ENCODE results near the gene GNB2. TPM values are rescaled to one million over a fixed set of nuclear protein-coding genes. Genes with fewer than 3 reads are reported as not detected.

Gene GNB2
- 171 and 174 TPM in 2 replicates for total RNA-seq (2021)
- long read RNA-seq, transcript GNB2-201 (10 exons, 1,878 nt) = major isoform, 17 of 71 reads
- long read RNA-seq, transcript GNB2-202 (9 exons, 1,524 nt) = minor isoform, 11 of 71 reads
- long read RNA-seq, partial matches to known transcripts = 14 of 71 reads
- long read RNA-seq, other reads (novel, unspliced or antisense) = 28 of 71 reads

DNA sequence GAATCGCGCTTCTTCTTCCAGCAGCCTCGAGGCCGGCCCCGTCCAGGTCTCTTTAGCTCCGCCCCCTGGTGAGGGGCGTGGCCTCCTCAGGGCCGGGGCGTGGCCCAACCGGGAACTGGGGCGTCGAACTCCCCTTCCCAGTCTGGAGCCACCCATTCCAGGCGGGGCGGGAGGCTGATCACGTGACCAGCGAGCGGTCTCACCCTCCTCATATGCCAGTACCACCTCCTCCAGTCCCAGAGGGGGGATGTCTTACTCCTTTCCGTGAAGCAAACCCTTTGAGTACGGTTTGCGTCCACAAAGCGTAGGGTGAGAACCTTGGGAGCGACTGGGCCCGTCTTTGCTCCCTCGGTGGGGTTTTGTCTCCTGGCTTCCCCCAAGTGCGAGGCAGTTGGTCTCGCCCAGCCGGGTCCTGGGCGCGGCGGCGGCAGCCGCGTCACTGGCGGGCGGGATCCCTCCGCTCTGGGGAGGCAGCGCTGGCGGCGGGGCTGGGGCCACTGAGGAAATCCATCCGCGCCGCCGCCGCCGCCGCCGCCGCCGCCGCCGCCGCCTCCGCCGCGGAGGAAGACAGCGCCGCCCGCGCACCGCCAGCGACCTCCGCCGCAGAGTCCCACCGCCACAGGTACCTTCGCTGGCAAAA lies at the start of gene GNB2:
Gene GNB2, plus strand, starts transcription at position 439 of the 640 bp plus-strand sequence. CDS start 2,526 bp downstream, outside the sequence.
- DNase-seq = peak; percentile 99
- peak within 1 kb of the TSS; percentile 75 for H3K4me2 ChIP-seq (ENCODE audit: insufficient read depth, insufficient read length, low read length)
- H4K8ac ChIP-seq (replicated peaks; ENCODE audit: insufficient read length, low read depth, low read length) = no peak within 1 kb of the TSS
- H3K27me3 Mint-ChIP-seq (ENCODE audit: low read depth) = peaks cover 36% of the 10 kb centered on the region
- no peak within 1 kb of the TSS for H3K4ac ChIP-seq (ENCODE audit: low read depth, low read length)
- H2BK20ac ChIP-seq (ENCODE audit: low read depth, low read length, poor library complexity, severe bottlenecking) = no peak within 1 kb of the TSS
- peak within 1 kb of the TSS; percentile 86 for H3K27ac ChIP-seq (ENCODE audit: insufficient read length, low read depth, low read length)
- H3K27ac Mint-ChIP-seq = peak within 1 kb of the TSS; percentile 98 to 100 (median 99)
- H3K4me3 Mint-ChIP-seq = peak within 1 kb of the TSS; percentile 83 to 92
- peaks cover 4 to 7% of the 10 kb centered on the region in 2 experiments; a peak in 3 of 4 replicates for H3K4me1 Mint-ChIP-seq
- H3K4me1 ChIP-seq (ENCODE audit: insufficient read depth, low read length) = no peaks in the 10 kb centered on the region
- peak within 1 kb of the TSS; percentile 30 for H2BK5ac ChIP-seq (ENCODE audit: insufficient read length, low read length)
- H4K20me1 ChIP-seq (ENCODE audit: control insufficient read depth, insufficient read depth, insufficient read length) = no peaks in the 10 kb centered on the region
- H3K23me2 ChIP-seq (ENCODE audit: insufficient read length, low read depth, low read length, poor library complexity, severe bottlenecking) = peaks cover 20% of the 10 kb centered on the region
- peak within 1 kb of the TSS; percentile 78 for H3K9ac ChIP-seq (ENCODE audit: extremely low read depth, insufficient read length, low read length)
- no peak within 1 kb of the TSS for H3K56ac ChIP-seq (ENCODE audit: insufficient read length, low read depth, low read length)
- no peaks in the 10 kb centered on the region for H3K9me3 Mint-ChIP-seq
- H3K27me3 ChIP-seq (ENCODE audit: insufficient read depth, low read length) = no peaks in the 10 kb centered on the region
- H2BK12ac ChIP-seq (ENCODE audit: insufficient read length, low read depth, low read length) = peak within 1 kb of the TSS; percentile 12
- TF ChIP-seq, protein P1, sequence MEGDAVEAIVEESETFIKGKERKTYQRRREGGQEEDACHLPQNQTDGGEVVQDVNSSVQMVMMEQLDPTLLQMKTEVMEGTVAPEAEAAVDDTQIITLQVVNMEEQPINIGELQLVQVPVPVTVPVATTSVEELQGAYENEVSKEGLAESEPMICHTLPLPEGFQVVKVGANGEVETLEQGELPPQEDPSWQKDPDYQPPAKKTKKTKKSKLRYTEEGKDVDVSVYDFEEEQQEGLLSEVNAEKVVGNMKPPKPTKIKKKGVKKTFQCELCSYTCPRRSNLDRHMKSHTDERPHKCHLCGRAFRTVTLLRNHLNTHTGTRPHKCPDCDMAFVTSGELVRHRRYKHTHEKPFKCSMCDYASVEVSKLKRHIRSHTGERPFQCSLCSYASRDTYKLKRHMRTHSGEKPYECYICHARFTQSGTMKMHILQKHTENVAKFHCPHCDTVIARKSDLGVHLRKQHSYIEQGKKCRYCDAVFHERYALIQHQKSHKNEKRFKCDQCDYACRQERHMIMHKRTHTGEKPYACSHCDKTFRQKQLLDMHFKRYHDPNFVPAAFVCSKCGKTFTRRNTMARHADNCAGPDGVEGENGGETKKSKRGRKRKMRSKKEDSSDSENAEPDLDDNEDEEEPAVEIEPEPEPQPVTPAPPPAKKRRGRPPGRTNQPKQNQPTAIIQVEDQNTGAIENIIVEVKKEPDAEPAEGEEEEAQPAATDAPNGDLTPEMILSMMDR (conservative IDR thresholded peaks at IDR 0.05) = no peak
- H3K79me1 ChIP-seq (ENCODE audit: insufficient read depth, low read depth, low read length, poor library complexity, severe bottlenecking) = no peaks in the 10 kb centered on the region
- H2AK5ac ChIP-seq (ENCODE audit: insufficient read length, low read length) = no peak within 1 kb of the TSS
- H3K14ac ChIP-seq (ENCODE audit: insufficient read depth, low read length) = peak within 1 kb of the TSS; percentile 92
- no peak within 1 kb of the TSS for H3T11ph ChIP-seq (ENCODE audit: low read length)
- H3K9me3 ChIP-seq (ENCODE audit: control insufficient read depth, low read depth, low read length) = no peaks in the 10 kb centered on the region
- H3K36me3 Mint-ChIP-seq (ENCODE audit: insufficient read depth in 1 of 3, low read depth in 3 of 3) = peaks cover 8 to 16% (median 16%) of the 10 kb centered on the region in 3 experiments; a peak in 6 of 7 replicates
- H3K79me2 ChIP-seq (ENCODE audit: insufficient read depth, low read length) = no peaks in the 10 kb centered on the region
- H2BK15ac ChIP-seq (ENCODE audit: low read depth, low read length) = no peak within 1 kb of the TSS
- no peak within 1 kb of the TSS for H2BK120ac ChIP-seq (ENCODE audit: low read depth, low read length, poor library complexity, severe bottlenecking)
- H3K18ac ChIP-seq (ENCODE audit: insufficient read length, low read depth, low read length) = peak within 1 kb of the TSS; percentile 95
- no CpG with 5 or more reads among the region's 65 CpGs for WGBS (ENCODE audit: extremely low coverage, insufficient read length, low lambda C conversion rate)
- H4K91ac ChIP-seq (ENCODE audit: insufficient read length, low read depth, low read length) = no peak within 1 kb of the TSS
- no peak within 1 kb of the TSS for H3K23ac ChIP-seq (ENCODE audit: insufficient read length, low read depth, low read length)
- H4K5ac ChIP-seq (ENCODE audit: insufficient read length, low read depth, low read length) = peak within 1 kb of the TSS; percentile 23
- H2AFZ ChIP-seq (ENCODE audit: low read length) = no peak within 1 kb of the TSS
